Esophagus mucosa (tissue), 1 donor: ENCODE data around the gene LGALS8. TPM values are rescaled to one million over a fixed set of nuclear protein-coding genes. Genes with fewer than 3 reads are reported as not detected.

ENCODE experiments used
- total RNA-seq: library from RNA; stranded (reverse); gene quantifications from one replicate; pipeline ENCODE4 v1.2.4, GENCODE V29; 2023
- donor health status: DM: yes; HTN: yes; CAD: no.

The LGALS8 gene
- total RNA-seq, 1 donor from 2014 or later, result 30.1 TPM

Other genes with a start within 250 kb of the LGALS8 start
- 1.1 TPM for gene ERO1B, start 242.0 kb upstream of the LGALS8 start, total RNA-seq
- gene EDARADD, start 129.7 kb upstream of the LGALS8 start, total RNA-seq, result 4.3 TPM
- gene HEATR1, start 80.5 kb downstream of the LGALS8 start, total RNA-seq, result 25.1 TPM
- gene ACTN2, start 162.5 kb downstream of the LGALS8 start, total RNA-seq, result 0.24 TPM